PC-9 (cell line): ENCODE results near the gene FES. TPM values are rescaled to one million over a fixed set of nuclear protein-coding genes. Genes with fewer than 3 reads are reported as not detected.

Experiments
- BruUV-seq: library from RNA; stranded (reverse); fragments of 400-500 nt; replicated peaks from 2 replicates; lab custom pipeline; 2021; lab: Mats Ljungman, UMichigan
- CTCF ChIA-PET: fragments of 300-600 bp; sonication (Branson Sonifier 250); formaldehyde crosslinking; loops from one replicate; lab custom pipeline; 2022; ENCODE audit warnings: antibody characterized with exemption; lab: Charles Lee
- POLR2A ChIA-PET: fragments of 300-600 bp; sonication (Branson Sonifier 250); formaldehyde crosslinking; loops from one replicate; lab custom pipeline; 2022; ENCODE audit warnings: antibody characterized with exemption; ENCODE audit not compliant: unreplicated experiment; lab: Charles Lee
- DNase-seq, 2 experiments: peaks; one replicate each; pipeline versions ENCODE4 v3.0.0 to v3.0.0-alpha.2; 2015 to 2022; ENCODE audit warnings: mixed read lengths in 1 of 2
- H2AFZ ChIP-seq: fragments of 200-600 bp; sonication (generic); 2 replicates; pipeline ENCODE4 v1.8.1; 2017; ENCODE audit warnings: antibody characterized with exemption
- H3F3A ChIP-seq: fragments of 200-600 bp; sonication (generic); 2 replicates; pipeline ENCODE4 v1.8.1; 2017; ENCODE audit warnings: antibody characterized with exemption, mild to moderate bottlenecking, low read depth; ENCODE audit not compliant: insufficient read depth
- H3K27ac ChIP-seq: fragments of 200-600 bp; sonication (generic); 2 replicates; pipeline ENCODE4 v1.6.1; 2016; ENCODE audit warnings: mixed run types
- H3K27me3 ChIP-seq: fragments of 200-600 bp; sonication (generic); 2 replicates; pipeline ENCODE4 v1.6.1; 2016; ENCODE audit warnings: low read depth, mixed run types; ENCODE audit not compliant: insufficient read depth
- H3K36me3 ChIP-seq: fragments of 200-600 bp; sonication (generic); 2 replicates; pipeline ENCODE4 v1.6.1; 2016; ENCODE audit warnings: low read depth, mixed run types
- H3K4me1 ChIP-seq: fragments of 200-600 bp; sonication (generic); replicated peaks from 2 replicates; pipeline ENCODE4 v1.6.1; 2016; ENCODE audit warnings: mixed run types; ENCODE audit not compliant: insufficient read depth
- H3K4me2 ChIP-seq: fragments of 200-600 bp; sonication (generic); 2 replicates; pipeline ENCODE4 v1.6.1; 2017; ENCODE audit warnings: mixed run types
- H3K4me3 ChIP-seq: fragments of 200-600 bp; sonication (generic); 2 replicates; pipeline ENCODE4 v1.6.1; 2016; ENCODE audit warnings: mixed run types
- H3K79me2 ChIP-seq: fragments of 200-600 bp; sonication (generic); 2 replicates; pipeline ENCODE4 v1.6.1; 2017; ENCODE audit warnings: low read depth, mixed run types
- H3K9me2 ChIP-seq: fragments of 200-600 bp; sonication (generic); 2 replicates; pipeline ENCODE4 v1.8.1; 2017; ENCODE audit warnings: mild to moderate bottlenecking; ENCODE audit not compliant: insufficient read depth
- H3K9me3 ChIP-seq: fragments of 200-600 bp; sonication (generic); 2 replicates; pipeline ENCODE4 v1.8.1; 2016; ENCODE audit warnings: low read depth; ENCODE audit not compliant: insufficient read depth
- H4K20me1 ChIP-seq: fragments of 200-600 bp; sonication (generic); 2 replicates; pipeline ENCODE4 v1.8.1; 2017; ENCODE audit not compliant: insufficient read depth
- EZH2 ChIP-seq: fragments of 200-600 bp; sonication (generic); IDR thresholded peaks from 2 replicates; pipeline ENCODE4 v1.8.0; 2017; ENCODE audit warnings: antibody characterized with exemption, low read depth
- intact Hi-C: fragments of 100-400 bp; cut with micrococcal nuclease; formaldehyde crosslinking; loops from one replicate; pipeline ENCODE4 v1.10.0; 2022; ENCODE audit not compliant: unreplicated experiment
- total RNA-seq: library from RNA; stranded (reverse); gene quantifications from 2 replicates; pipeline ENCODE4 v1.2.3, GENCODE V29; 2021
- TF ChIP-seq, protein P1 (sequence below): fragments of 200-600 bp; sonication (generic); conservative IDR thresholded peaks from 2 replicates; pipeline ENCODE4 v1.6.1; 2017; ENCODE audit warnings: mixed run types, antibody characterized with exemption, mild to moderate bottlenecking, moderate library complexity

The FES gene
- total RNA-seq, 1 experiment from 2014 or later, result 3.8 TPM

- Histone ChIP-seq H3K79me2 (peaks cover 26% of the 10 kb centered on the region), H3K4me2 (no peak overlapping the region), H4K20me1 (peaks cover 26% of the 10 kb centered on the region), H3F3A (peaks cover 19% of the 10 kb centered on the region; the same call in 1 of the 2 replicates), H3K27me3 (no peaks in the 10 kb centered on the region), H3K36me3 (peaks cover 9% of the 10 kb centered on the region; the same call in 1 of the 2 replicates), H3K9me2 (no peaks in the 10 kb centered on the region), H2AFZ (no peak overlapping the region), H3K9me3 (no peaks in the 10 kb centered on the region), H3K4me1 (peaks cover 22% of the 10 kb centered on the region), H3K4me3 (no peak overlapping the region), H3K27ac (no peak overlapping the region)
- intact Hi-C loops, result no loop called here
- ChIA-PET POLR2A (no interaction called here), CTCF (no interaction called here)
- no TSS peak for BruUV-seq
- no peak for DNase-seq
- TF ChIP-seq EZH2, result no peak
- TF ChIP-seq, protein P1, sequence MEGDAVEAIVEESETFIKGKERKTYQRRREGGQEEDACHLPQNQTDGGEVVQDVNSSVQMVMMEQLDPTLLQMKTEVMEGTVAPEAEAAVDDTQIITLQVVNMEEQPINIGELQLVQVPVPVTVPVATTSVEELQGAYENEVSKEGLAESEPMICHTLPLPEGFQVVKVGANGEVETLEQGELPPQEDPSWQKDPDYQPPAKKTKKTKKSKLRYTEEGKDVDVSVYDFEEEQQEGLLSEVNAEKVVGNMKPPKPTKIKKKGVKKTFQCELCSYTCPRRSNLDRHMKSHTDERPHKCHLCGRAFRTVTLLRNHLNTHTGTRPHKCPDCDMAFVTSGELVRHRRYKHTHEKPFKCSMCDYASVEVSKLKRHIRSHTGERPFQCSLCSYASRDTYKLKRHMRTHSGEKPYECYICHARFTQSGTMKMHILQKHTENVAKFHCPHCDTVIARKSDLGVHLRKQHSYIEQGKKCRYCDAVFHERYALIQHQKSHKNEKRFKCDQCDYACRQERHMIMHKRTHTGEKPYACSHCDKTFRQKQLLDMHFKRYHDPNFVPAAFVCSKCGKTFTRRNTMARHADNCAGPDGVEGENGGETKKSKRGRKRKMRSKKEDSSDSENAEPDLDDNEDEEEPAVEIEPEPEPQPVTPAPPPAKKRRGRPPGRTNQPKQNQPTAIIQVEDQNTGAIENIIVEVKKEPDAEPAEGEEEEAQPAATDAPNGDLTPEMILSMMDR, result no peak
These were observed 8.3 kb upstream of the FES start for GRCh38 chr15:90876046-90876445.

- Histone ChIP-seq H2AFZ (no peak overlapping the region), H3K4me1 (peaks cover 22% of the 10 kb centered on the region), H3K79me2 (peaks cover 25% of the 10 kb centered on the region), H3K27me3 (no peaks in the 10 kb centered on the region), H3K27ac (no peak overlapping the region), H4K20me1 (peaks cover 26% of the 10 kb centered on the region), H3K9me3 (no peaks in the 10 kb centered on the region), H3K9me2 (no peaks in the 10 kb centered on the region), H3F3A (peaks cover 19% of the 10 kb centered on the region; the same call in 1 of the 2 replicates), H3K4me2 (no peak overlapping the region), H3K36me3 (peaks cover 9% of the 10 kb centered on the region; the same call in 1 of the 2 replicates), H3K4me3 (no peak overlapping the region)
- DNase-seq, result no peak
- no TSS peak for BruUV-seq
- ChIA-PET CTCF (no interaction called here), POLR2A (no interaction called here)
- TF ChIP-seq EZH2, result no peak
- TF ChIP-seq, protein P1, result no peak
- intact Hi-C loops, result no loop called here
These were observed 7.7 kb upstream of the FES start for GRCh38 chr15:90876512-90877170.

- intact Hi-C loops, result no loop called here
- H3K9me2 ChIP-seq, result no peaks in the 10 kb centered on the region
- BruUV-seq, result no TSS peak
- CTCF ChIA-PET, result no interaction called here
- peaks cover 9% of the 10 kb centered on the region; the same call in 1 of the 2 replicates for H3K36me3 ChIP-seq
- no peaks in the 10 kb centered on the region for H3K9me3 ChIP-seq
- peaks cover 26% of the 10 kb centered on the region for H4K20me1 ChIP-seq
- peaks cover 22% of the 10 kb centered on the region for H3K79me2 ChIP-seq
- no peak overlapping the region for H2AFZ ChIP-seq
- no peak for TF ChIP-seq EZH2
- TF ChIP-seq, protein P1, result no peak
- no peak overlapping the region for H3K27ac ChIP-seq
- POLR2A ChIA-PET, result no interaction called here
- DNase-seq, result no peak
- peaks cover 22% of the 10 kb centered on the region for H3K4me1 ChIP-seq
- H3K27me3 ChIP-seq, result no peaks in the 10 kb centered on the region
- peaks cover 19% of the 10 kb centered on the region; the same call in 1 of the 2 replicates for H3F3A ChIP-seq
- no peak overlapping the region for H3K4me3 ChIP-seq
- H3K4me2 ChIP-seq, result no peak overlapping the region
These were observed 7.0 kb upstream of the FES start for GRCh38 chr15:90877315-90877714.
